ENCODE data around the gene FOXN4.
"Not testable (repeated sequence)": the region's sequence is repeated elsewhere in the genome, so short reads cannot be mapped to it uniquely, and the experiment has no call there.

FOXN4 gene

GRCh38 chr12:109308534-109309380 is at the start of gene FOXN4:
FOXN4 (minus strand) TSS chr12:109309284; CDS start chr12:109308321, 963 bp downstream.
- DNase-seq (ENCODE audit: low spot score) = peak; percentile 83

GRCh38 chr12:109358154-109358869 is 49.2 kb upstream of the FOXN4 start:
- no peak for DNase-seq (ENCODE audit: low spot score)

- DNase-seq (ENCODE audit: low spot score) = no peak
These were observed 47.9 kb upstream of the FOXN4 start for GRCh38 chr12:109357032-109357431.

GRCh38 chr12:109356577-109356976 is 47.5 kb upstream of the FOXN4 start:
- no peak for DNase-seq (ENCODE audit: low spot score)

GRCh38 chr12:109352184-109352583 is 43.1 kb upstream of the FOXN4 start:
- no peak for DNase-seq (ENCODE audit: low spot score)

GRCh38 chr12:109347589-109347988 is 38.5 kb upstream of the FOXN4 start, which contains the start of gene MYO1H:
MYO1H (plus strand) TSS chr12:109347900; CDS start chr12:109347961, 61 bp downstream.
- no peak for DNase-seq (ENCODE audit: low spot score)

- no peak for DNase-seq (ENCODE audit: low spot score)
These were observed 37.8 kb upstream of the FOXN4 start for GRCh38 chr12:109346920-109347319.

- DNase-seq (ENCODE audit: low spot score) = no peak
These were observed 36.3 kb upstream of the FOXN4 start for GRCh38 chr12:109345428-109345827.

- DNase-seq (ENCODE audit: low spot score) = no peak
These were observed 34.6 kb upstream of the FOXN4 start for GRCh38 chr12:109343677-109344076.

- DNase-seq (ENCODE audit: low spot score) = no peak
These were observed 27.5 kb upstream of the FOXN4 start for GRCh38 chr12:109336593-109336992.

GRCh38 chr12:109334887-109335286 is 25.8 kb upstream of the FOXN4 start:
- no peak for DNase-seq (ENCODE audit: low spot score)

- peak; percentile 71 for DNase-seq (ENCODE audit: low spot score)
These were observed 22.3 kb upstream of the FOXN4 start for GRCh38 chr12:109331301-109331952.

- DNase-seq (ENCODE audit: low spot score) = no peak
These were observed 21.5 kb upstream of the FOXN4 start for GRCh38 chr12:109330282-109331230.

GRCh38 chr12:109329686-109330085 is 20.6 kb upstream of the FOXN4 start:
- DNase-seq (ENCODE audit: low spot score) = no peak

GRCh38 chr12:109329003-109329402 is 19.9 kb upstream of the FOXN4 start:
- DNase-seq (ENCODE audit: low spot score) = no peak

GRCh38 chr12:109321294-109321693 is 12.2 kb upstream of the FOXN4 start:
- DNase-seq (ENCODE audit: low spot score) = not testable (repeated sequence)

- DNase-seq (ENCODE audit: low spot score) = peak; percentile 69
These were observed 1.4 kb upstream of the FOXN4 start for GRCh38 chr12:109310247-109311125.

GRCh38 chr12:109309381-109310246 is 530 bp upstream of the FOXN4 start:
- peak; percentile 84 for DNase-seq (ENCODE audit: low spot score)

GRCh38 chr12:109307051-109307450 is 2.0 kb downstream of the FOXN4 start:
- no peak for DNase-seq (ENCODE audit: low spot score)
